ENCODE data around the gene TAF5. TPM values are rescaled to one million over a fixed set of nuclear protein-coding genes. Genes with fewer than 3 reads are reported as not detected.

TAF5 gene
- total RNA-seq = 2.4 TPM

DNA sequence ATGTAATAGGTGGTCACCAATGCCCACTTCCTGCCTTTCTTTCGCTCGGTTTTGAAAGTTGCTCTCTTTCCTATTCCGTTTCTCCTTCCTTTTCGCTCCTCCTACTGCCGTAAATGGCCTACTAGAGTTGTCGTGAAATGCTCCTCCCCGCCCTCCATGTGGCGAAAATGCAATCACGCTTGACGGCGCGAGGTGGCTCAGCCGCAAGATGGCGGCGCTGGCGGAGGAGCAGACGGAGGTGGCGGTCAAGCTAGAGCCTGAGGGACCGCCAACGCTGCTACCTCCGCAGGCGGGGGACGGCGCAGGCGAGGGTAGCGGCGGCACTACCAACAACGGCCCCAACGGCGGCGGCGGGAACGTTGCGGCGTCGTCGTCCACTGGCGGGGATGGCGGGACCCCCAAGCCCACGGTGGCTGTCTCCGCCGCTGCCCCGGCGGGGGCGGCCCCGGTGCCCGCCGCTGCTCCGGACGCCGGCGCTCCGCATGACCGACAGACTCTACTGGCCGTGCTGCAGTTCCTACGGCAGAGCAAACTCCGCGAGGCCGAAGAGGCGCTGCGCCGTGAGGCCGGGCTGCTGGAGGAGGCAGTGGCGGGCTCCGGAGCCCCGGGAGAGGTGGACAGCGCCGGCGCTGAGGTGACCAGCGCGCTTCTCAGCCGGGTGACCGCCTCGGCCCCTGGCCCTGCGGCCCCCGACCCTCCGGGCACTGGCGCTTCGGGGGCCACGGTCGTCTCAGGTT, at the start of gene TAF5:
TSS of gene TAF5 (plus strand) at position 195 of the 737 bp plus-strand sequence. CDS start at position 209, 14 bp downstream.
- DNase-seq (ENCODE audit: low spot score in 2 of 2) = peak; percentile 64 to 96
- Histone ChIP-seq H3K4me1 (peaks cover 0 to 11% of the 10 kb centered on the region in 2 donors), H3K27ac (peak within 1 kb of the TSS; percentile 78 to 91), H3K27me3 (no peaks in the 10 kb centered on the region), H3K36me3 (no peaks in the 10 kb centered on the region), H3K9me3 (no peaks in the 10 kb centered on the region), H3K4me3 (peak within 1 kb of the TSS; percentile 83 to 99)
- intact Hi-C loops (cut with DNase I) = loop anchor here (1.0 kb wide), 2 partner anchors 28 to 866 kb away; partner anchors contain the start of genes ACTR1A, ATP5MK and PDCD11
- TF ChIP-seq, protein P1, sequence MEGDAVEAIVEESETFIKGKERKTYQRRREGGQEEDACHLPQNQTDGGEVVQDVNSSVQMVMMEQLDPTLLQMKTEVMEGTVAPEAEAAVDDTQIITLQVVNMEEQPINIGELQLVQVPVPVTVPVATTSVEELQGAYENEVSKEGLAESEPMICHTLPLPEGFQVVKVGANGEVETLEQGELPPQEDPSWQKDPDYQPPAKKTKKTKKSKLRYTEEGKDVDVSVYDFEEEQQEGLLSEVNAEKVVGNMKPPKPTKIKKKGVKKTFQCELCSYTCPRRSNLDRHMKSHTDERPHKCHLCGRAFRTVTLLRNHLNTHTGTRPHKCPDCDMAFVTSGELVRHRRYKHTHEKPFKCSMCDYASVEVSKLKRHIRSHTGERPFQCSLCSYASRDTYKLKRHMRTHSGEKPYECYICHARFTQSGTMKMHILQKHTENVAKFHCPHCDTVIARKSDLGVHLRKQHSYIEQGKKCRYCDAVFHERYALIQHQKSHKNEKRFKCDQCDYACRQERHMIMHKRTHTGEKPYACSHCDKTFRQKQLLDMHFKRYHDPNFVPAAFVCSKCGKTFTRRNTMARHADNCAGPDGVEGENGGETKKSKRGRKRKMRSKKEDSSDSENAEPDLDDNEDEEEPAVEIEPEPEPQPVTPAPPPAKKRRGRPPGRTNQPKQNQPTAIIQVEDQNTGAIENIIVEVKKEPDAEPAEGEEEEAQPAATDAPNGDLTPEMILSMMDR (IDR thresholded peaks at IDR 0.05) = peak in 1 of 3 experiments; percentile 10

DNA sequence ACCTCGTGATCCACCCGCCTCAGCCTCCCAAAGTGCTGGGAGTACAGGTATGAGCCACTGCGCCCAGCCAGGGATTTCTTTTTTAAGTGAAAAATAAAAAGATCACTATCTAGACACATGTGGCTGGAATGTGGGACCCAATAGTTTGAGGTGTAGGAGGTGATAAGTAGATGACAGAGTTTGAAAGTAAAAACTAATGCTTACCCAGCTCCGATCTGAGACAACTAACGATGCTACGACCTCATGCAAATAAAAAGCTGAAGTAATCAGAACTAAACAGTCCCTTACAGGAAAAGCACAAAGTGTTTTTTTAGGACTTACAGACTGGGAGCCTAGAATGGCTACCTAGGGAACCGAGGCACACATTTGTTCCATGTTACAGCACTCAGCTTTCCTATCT, 39.9 kb upstream of the TAF5 start:
- no peak for DNase-seq (ENCODE audit: low spot score in 2 of 2)
- Histone ChIP-seq H3K4me1 (no peaks in the 10 kb centered on the region), H3K9me3 (no peaks in the 10 kb centered on the region), H3K36me3 (peaks cover 30 to 67% of the 10 kb centered on the region in 2 donors), H3K4me3 (no peak overlapping the region), H3K27ac (no peak overlapping the region), H3K27me3 (no peaks in the 10 kb centered on the region)
- intact Hi-C loops (cut with DNase I) = no loop called here
- TF ChIP-seq, protein P1 (IDR thresholded peaks at IDR 0.05) = no peak

DNA sequence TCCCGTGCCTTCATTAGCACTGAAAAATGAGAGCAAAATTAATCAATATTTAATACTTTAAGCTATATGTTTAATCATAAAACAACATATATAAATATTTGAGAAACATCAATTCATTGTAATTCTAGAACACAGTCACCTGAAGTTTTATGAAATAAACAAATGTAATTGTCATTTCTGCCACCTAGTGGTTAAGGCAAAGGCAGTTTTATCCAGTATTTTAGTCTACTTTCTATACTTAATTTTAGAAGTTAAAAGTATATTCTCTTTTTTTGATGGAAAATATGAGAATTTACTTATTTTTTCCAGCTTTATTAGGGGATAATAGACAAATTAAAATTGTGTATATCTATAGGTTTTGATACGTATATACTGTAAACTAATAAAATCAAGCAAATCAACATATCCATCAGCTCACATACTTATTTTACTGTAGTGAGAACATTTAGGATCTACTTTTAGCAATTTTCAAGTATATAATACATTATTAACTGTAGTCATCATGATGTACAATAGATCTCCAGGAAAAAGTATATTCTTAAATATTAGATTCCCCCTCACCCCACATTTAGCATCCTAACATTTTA, 33.7 kb upstream of the TAF5 start:
- Histone ChIP-seq H3K27me3 (no peaks in the 10 kb centered on the region), H3K27ac (no peak overlapping the region), H3K36me3 (peaks cover 8 to 35% of the 10 kb centered on the region in 2 donors), H3K9me3 (no peaks in the 10 kb centered on the region), H3K4me1 (no peaks in the 10 kb centered on the region), H3K4me3 (no peak overlapping the region)
- TF ChIP-seq, protein P1 (IDR thresholded peaks at IDR 0.05) = peak; percentile 38 to 62 (median 52)
- intact Hi-C loops (cut with DNase I) = loop anchor here (10.0 kb wide), 1 partner anchor 499 kb away; the partner anchor contains the start of gene CYP17A1
- no peak for DNase-seq (ENCODE audit: low spot score in 2 of 2)

DNA sequence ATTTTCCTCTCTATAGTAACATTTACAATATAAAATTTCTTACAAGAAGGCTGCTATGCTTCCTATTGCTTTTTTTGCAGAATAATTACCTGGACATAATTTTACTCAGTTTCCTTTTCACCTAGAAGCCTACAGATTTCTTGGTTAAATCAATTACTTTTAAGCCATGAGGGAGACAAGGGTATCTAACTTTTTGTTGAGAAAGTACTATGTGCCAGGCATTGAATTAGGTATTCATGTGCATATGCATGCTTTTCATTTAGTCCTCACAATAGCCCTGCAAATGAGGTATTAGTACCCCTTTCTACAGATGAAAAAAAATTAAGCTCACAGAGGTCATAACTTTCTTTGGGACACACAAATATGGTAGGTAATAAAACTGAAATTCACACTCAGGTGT, 33.2 kb upstream of the TAF5 start:
- intact Hi-C loops (cut with DNase I) = loop anchor here (10.0 kb wide), 1 partner anchor 500 kb away; the partner anchor contains the start of gene CYP17A1
- no peak for DNase-seq (ENCODE audit: low spot score in 2 of 2)
- Histone ChIP-seq H3K9me3 (no peaks in the 10 kb centered on the region), H3K4me3 (no peak overlapping the region), H3K36me3 (peaks cover 13 to 37% of the 10 kb centered on the region in 2 donors), H3K27me3 (no peaks in the 10 kb centered on the region), H3K4me1 (no peaks in the 10 kb centered on the region), H3K27ac (no peak overlapping the region)
- TF ChIP-seq, protein P1 (IDR thresholded peaks at IDR 0.05) = no peak

DNA sequence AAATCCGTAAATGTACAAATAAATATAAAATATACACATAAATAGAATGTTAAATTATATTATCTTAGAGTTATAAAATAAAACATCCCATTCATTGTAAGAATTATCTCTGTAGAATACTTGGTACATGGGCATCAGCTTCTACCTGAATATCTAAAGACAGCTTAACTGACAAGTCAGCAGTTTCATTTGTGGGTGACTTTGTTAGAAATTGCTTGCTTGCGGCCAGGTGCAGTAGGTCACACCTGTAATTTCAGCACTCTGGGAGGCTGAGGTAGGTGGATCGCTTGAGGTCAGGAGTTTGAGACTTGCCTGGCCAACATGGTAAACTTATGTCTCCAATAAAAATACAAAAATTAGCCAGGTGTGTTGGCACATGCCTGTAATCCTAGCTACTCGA, 31.4 kb upstream of the TAF5 start:
- Histone ChIP-seq H3K36me3 (peaks cover 13 to 24% of the 10 kb centered on the region in 2 donors), H3K4me3 (no peak overlapping the region), H3K9me3 (no peaks in the 10 kb centered on the region), H3K4me1 (no peaks in the 10 kb centered on the region), H3K27me3 (no peaks in the 10 kb centered on the region), H3K27ac (no peak overlapping the region)
- no peak for DNase-seq (ENCODE audit: low spot score in 2 of 2)
- intact Hi-C loops (cut with DNase I) = loop anchor here (10.0 kb wide), 1 partner anchor 502 kb away; the partner anchor contains the start of gene CYP17A1
- TF ChIP-seq, protein P1 (IDR thresholded peaks at IDR 0.05) = no peak

All from ascending aorta (tissue), 2 donors.